ENCODE results near the gene RNF14.

RNF14 gene

DNA sequence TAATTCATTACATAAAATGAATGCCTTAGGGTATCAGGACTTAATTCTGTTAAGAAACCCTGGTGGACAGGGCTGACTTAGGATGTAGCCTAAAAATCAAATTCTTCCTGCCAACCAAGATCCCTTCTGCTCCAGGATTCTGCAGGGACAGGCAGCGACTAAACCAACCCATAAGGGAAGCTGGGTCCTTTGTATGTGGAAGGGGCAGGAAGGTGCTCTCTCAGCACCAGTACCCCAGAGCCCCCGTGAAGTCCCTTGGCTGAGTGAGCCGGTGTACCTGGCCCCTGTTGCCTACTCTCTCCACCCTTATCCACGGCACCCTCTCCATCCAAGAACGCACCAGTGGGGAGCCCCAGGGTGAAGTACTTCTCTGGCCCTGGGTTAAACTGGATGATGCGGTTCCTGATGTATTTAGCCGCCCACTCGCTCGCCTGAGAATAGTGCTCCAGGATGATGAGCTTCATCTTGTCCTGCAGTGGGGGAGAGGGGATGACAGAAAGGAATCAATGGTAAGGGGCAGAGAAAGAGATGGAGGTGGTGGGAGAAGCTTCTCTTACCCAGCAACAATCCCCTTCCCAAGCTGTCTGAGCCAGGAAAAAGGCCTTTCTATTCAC lies 42.8 kb downstream of the RNF14 start:
- no peak overlapping the region for H3K27ac ChIP-seq
- TF ChIP-seq, protein P1, sequence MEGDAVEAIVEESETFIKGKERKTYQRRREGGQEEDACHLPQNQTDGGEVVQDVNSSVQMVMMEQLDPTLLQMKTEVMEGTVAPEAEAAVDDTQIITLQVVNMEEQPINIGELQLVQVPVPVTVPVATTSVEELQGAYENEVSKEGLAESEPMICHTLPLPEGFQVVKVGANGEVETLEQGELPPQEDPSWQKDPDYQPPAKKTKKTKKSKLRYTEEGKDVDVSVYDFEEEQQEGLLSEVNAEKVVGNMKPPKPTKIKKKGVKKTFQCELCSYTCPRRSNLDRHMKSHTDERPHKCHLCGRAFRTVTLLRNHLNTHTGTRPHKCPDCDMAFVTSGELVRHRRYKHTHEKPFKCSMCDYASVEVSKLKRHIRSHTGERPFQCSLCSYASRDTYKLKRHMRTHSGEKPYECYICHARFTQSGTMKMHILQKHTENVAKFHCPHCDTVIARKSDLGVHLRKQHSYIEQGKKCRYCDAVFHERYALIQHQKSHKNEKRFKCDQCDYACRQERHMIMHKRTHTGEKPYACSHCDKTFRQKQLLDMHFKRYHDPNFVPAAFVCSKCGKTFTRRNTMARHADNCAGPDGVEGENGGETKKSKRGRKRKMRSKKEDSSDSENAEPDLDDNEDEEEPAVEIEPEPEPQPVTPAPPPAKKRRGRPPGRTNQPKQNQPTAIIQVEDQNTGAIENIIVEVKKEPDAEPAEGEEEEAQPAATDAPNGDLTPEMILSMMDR (IDR thresholded peaks at IDR 0.05), result no peak
- TF ChIP-seq ZFX (IDR thresholded peaks at IDR 0.05; ENCODE audit: borderline replicate concordance), result no peak

- no peak for TF ChIP-seq ZFX (IDR thresholded peaks at IDR 0.05; ENCODE audit: borderline replicate concordance)
- TF ChIP-seq, protein P1 (IDR thresholded peaks at IDR 0.05), result peak; percentile 48
- peak overlapping the region; percentile 64 for H3K27ac ChIP-seq
Measured at GRCh38 chr5:142012186-142012785, 43.4 kb downstream of the RNF14 start.

DNA sequence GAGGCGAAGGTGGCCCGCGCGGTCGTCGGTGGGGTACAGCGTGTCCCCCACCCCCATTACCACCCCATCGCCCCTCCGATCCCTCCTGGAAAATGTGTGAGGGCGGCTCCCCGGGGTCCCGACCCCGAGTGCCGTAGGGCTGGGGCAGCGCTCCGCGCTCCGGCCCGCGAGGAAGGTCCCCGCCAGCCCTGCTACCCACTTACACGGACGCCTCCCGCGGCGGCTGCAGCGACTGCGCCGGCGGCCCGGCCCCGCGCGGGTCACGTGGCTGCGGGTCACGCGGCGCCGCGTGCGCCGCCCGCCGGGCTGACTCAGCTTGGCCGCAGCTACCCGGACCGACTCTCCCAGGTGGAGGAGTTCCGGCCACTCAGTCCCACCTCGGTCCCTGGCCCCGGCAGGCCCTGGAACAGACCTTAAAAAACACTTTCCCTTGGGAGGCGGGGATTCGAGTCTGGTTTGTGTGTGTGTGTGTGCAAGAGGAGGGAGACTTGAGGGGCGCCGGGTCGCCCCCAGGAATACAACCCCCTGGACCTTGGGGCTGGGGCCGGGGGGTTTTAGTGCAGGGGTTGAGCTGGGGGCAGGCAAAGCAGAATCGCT lies 44.0 kb downstream of the RNF14 start, which contains the start of gene GNPDA1:
Gene GNPDA1, minus strand, starts transcription at position 236 of the 597 bp plus-strand sequence. CDS start 992 bp downstream, outside the sequence.
- TF ChIP-seq, protein P1 (IDR thresholded peaks at IDR 0.05), result peak; percentile 11
- TF ChIP-seq ZFX (IDR thresholded peaks at IDR 0.05; ENCODE audit: borderline replicate concordance), result no peak
- peak within 1 kb of the TSS; percentile 64 for H3K27ac ChIP-seq

DNA sequence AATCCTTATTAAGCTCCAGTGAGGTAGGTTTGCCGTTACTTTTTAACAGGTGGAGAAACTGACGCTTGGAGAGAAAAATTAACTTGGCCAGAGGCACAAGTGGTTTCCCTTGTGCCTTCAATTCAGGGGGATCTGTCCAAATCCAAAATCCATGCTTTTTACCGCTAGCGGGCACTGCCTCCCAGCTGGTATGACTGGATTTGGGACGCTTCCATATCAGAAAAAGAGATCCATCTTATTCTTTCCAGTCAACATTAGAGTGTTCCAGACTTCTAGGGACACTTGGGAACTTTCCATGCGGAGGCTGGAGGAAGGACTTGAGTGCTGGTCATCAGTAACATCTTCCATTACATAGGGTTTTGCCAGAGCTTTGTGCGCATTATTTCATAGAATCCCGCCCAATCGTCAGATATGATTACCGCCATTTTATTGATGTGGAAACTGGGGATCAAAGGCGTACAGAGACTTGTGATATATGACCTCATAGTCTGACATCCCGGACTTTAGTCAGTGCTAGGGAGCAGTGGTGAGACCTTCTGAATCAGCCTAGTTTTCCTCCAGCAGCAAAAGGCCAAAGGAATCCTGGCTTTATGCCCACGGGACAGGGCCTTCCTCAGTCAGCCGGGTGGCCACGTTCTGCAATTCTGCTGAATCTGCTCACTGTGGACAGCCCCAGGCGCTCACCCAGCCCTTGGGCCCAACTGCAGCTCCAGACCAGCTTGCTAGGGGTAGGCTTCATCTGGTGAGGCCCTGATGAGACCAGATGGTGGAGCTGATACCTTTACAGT lies 45.0 kb downstream of the RNF14 start:
- H3K27ac ChIP-seq, result peak overlapping the region; percentile 64
- no peak for TF ChIP-seq ZFX (IDR thresholded peaks at IDR 0.05; ENCODE audit: borderline replicate concordance)
- TF ChIP-seq, protein P1 (IDR thresholded peaks at IDR 0.05), result no peak

GRCh38 chr5:142014911-142015584 lies 46.1 kb downstream of the RNF14 start:
- H3K27ac ChIP-seq, result no peak overlapping the region
- no peak for TF ChIP-seq ZFX (IDR thresholded peaks at IDR 0.05; ENCODE audit: borderline replicate concordance)
- TF ChIP-seq, protein P1 (IDR thresholded peaks at IDR 0.05), result peak; percentile 78

GRCh38 chr5:142015781-142016533 lies 47.1 kb downstream of the RNF14 start:
- TF ChIP-seq, protein P1 (IDR thresholded peaks at IDR 0.05), result no peak
- TF ChIP-seq ZFX (IDR thresholded peaks at IDR 0.05; ENCODE audit: borderline replicate concordance), result no peak
- H3K27ac ChIP-seq, result no peak overlapping the region
